ENCODE data around the gene HTN1.
"Not testable (repeated sequence)": the region's sequence is repeated elsewhere in the genome, so short reads cannot be mapped to it uniquely, and the experiment has no call there.

HTN1 gene

DNA sequence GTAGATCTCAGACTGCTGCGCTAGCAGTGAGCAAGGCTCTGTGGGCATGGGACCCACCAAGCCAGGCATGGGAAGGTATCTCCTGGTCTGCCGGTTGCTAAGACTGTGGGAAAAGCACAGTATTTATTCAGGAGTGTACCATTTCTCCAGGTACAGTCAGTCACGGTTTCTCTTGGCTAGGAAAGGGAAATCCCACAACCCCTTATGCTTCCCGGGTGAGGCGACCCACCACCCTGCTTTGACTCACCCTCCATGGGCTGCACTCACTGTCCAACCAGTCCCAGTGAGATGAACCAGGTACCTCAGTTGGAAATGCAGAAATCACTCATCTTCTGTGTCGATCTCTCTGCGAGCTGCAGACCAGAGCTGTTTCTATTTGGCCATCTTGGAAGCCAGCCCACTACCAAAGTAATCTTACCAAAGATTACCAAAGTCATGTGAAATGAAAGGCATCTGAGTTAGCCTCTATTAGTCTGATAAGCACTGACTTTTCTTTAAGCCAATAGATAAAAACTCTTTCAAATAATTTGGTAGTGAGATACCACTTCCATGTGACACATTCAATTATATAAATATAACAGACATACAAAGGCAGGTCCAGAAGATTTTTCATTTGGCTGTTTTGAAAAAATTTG lies 8.5 kb upstream of the HTN1 start:
- TF ChIP-seq, protein P1, sequence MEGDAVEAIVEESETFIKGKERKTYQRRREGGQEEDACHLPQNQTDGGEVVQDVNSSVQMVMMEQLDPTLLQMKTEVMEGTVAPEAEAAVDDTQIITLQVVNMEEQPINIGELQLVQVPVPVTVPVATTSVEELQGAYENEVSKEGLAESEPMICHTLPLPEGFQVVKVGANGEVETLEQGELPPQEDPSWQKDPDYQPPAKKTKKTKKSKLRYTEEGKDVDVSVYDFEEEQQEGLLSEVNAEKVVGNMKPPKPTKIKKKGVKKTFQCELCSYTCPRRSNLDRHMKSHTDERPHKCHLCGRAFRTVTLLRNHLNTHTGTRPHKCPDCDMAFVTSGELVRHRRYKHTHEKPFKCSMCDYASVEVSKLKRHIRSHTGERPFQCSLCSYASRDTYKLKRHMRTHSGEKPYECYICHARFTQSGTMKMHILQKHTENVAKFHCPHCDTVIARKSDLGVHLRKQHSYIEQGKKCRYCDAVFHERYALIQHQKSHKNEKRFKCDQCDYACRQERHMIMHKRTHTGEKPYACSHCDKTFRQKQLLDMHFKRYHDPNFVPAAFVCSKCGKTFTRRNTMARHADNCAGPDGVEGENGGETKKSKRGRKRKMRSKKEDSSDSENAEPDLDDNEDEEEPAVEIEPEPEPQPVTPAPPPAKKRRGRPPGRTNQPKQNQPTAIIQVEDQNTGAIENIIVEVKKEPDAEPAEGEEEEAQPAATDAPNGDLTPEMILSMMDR (IDR thresholded peaks at IDR 0.05; ENCODE audit: low read depth, low read length, missing control alignments), result no peak

DNA sequence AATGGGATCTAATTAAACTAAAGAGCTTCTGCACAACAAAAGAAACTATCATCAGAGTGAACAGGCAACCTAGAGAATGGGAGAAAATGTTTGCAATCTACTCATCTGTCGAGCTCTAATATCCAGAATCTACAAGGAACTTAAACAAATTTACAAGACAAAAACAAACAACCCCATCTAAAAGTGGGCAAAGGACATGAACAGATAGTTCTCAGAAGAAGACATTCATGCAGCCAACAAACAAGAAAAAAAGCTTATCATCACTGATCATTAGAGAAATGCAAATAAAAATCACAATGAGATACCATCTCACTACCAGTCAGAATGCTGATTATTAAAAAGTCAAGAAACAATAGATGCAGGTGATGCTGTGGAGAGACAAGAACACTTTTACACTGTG lies 6.3 kb downstream of the HTN1 start:
- not testable (repeated sequence) for H3K4me3 ChIP-seq (ENCODE audit: low read depth, low read length); DNase-seq (ENCODE audit: low read depth)

More for the DNA sequence above, 8.5 kb upstream of the HTN1 start:
- H3K4me3 ChIP-seq (ENCODE audit: low read depth, low read length), result no peak overlapping the region
- no peak for DNase-seq (ENCODE audit: low read depth)

DNA sequence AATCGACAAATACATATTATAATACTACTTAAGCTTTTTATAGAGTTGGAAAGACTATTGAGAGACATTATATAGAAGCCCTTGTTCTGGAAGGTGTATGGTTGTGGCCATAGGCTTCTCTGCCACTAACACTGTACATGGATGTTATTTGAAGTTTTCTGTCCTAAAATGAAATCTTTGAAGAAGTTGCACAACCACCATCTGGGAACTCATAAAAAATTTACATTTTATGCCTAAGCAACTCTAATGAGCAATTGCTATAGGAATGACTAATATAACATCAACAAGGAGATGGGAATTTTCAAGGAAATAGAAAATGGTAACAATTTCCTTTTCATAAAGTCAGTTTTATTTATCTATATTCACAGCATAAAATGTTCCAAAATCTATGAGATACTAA lies 7.4 kb downstream of the HTN1 start:
- H3K4me3 ChIP-seq (ENCODE audit: low read depth, low read length), result no peak overlapping the region
- no peak for DNase-seq (ENCODE audit: low read depth)
- TF ChIP-seq, protein P1 (IDR thresholded peaks at IDR 0.05; ENCODE audit: low read depth, low read length, missing control alignments), result no peak

DNA sequence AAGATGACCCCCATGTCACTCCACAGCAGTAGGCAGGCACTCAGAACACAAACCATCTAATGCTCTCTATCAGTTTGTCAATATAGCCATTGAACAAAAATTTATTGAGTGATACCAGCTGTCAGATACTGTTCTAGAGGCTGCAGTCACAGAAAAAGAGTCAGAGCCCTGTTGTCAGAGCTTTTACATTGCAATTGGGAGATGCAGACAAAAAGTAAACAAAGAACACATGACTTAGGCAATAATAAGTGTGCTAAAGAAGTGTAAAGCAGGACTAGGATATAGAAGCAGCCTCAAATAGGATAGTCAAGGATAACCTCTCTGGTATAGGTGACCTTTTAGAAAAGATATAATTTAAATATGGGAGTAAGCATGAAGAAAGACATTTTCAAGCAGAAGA lies 8.9 kb downstream of the HTN1 start:
- no peak for DNase-seq (ENCODE audit: low read depth)
- no peak overlapping the region for H3K4me3 ChIP-seq (ENCODE audit: low read depth, low read length)
- TF ChIP-seq, protein P1 (IDR thresholded peaks at IDR 0.05; ENCODE audit: low read depth, low read length, missing control alignments), result no peak

DNA sequence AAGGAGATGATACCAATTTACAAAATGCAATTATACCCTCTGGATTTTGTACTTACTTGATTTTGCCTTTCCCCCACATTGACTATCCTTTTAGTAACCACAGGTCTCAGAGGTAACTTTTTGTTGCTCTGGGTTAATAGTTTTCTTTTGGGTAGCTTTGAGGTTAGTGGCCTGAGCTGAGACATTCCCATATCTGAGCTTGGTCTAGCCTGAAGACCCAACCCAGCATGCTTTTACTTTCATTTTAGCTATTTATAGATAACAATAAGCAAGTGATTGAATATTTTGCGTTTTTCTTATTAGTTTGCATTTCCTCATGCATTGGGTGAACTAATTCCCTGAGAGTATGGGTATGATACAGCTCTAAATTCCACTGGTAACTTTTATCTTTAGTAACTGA lies 11.8 kb downstream of the HTN1 start:
- TF ChIP-seq, protein P1 (IDR thresholded peaks at IDR 0.05; ENCODE audit: low read depth, low read length, missing control alignments), result no peak
- H3K4me3 ChIP-seq (ENCODE audit: low read depth, low read length), result no peak overlapping the region
- no peak for DNase-seq (ENCODE audit: low read depth)

DNA sequence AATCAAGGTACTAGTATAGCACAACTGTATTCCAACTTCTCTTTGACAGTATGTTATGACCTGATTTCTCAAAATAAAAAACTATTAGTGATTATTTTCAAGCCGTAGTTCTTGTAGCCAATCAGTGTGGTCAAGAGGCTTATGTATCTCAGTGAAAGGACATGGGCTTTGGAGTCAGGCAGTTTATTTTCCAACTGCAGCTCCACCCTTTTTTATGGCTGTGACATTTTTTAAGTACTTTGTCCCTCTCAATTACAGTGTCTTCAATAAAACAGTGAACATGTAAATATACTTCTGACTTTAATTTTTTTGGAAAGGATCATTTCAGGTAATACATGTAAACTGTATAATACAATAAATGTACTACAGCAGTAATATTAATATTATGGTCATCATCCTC lies 30.0 kb downstream of the HTN1 start:
- H3K4me3 ChIP-seq (ENCODE audit: low read depth, low read length), result no peak overlapping the region
- TF ChIP-seq, protein P1 (IDR thresholded peaks at IDR 0.05; ENCODE audit: low read depth, low read length, missing control alignments), result no peak
- no peak for DNase-seq (ENCODE audit: low read depth)

DNA sequence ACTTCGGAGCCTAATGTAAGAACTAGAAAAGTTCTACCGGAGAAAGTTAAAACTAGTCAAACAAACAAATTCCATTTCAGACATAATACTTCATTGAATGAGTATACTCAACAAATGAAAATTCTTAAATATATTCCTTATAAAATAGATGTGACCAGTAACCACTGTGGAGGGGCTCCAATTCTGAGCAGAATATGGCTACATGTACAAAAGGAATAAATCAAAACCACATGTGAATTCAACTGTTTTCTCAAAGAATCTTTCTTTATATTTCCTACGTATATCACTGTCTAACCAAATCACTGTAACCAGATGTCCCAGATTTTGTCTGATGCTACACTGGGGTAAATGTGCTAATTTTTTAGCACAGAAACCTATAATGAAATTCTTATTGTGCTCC lies 49.0 kb downstream of the HTN1 start:
- H3K4me3 ChIP-seq (ENCODE audit: low read depth, low read length), result no peak overlapping the region
- no peak for DNase-seq (ENCODE audit: low read depth)
- TF ChIP-seq, protein P1 (IDR thresholded peaks at IDR 0.05; ENCODE audit: low read depth, low read length, missing control alignments), result no peak

Data from GM12864 (cell line).